Measurements from ENCODE around the gene ADAM12. TPM values are rescaled to one million over a fixed set of nuclear protein-coding genes. Genes with fewer than 3 reads are reported as not detected.

Gene ADAM12
- total and polyA plus RNA-seq, 2 donors (not counting 3 experiments of a cell fraction or from before 2014, with no cell fraction given), result 0.22 to 0.33 TPM

GRCh38 chr10:126278851-126279250 lies 109.4 kb downstream of the ADAM12 start:
- BruUV-seq (replicated peaks), result no TSS peak
- no peaks in the 10 kb centered on the region for H3K27me3 ChIP-seq (ENCODE audit: control insufficient read depth in 2 of 2, insufficient read depth in 2 of 2, low read length in 2 of 2)
- no peaks in the 10 kb centered on the region for H3K4me1 ChIP-seq (ENCODE audit: control insufficient read depth, extremely low read depth, insufficient read depth, low read length)
- no peak overlapping the region for H2AFZ ChIP-seq (ENCODE audit: low read depth, low read length)
- H3K9ac ChIP-seq (replicated peaks; ENCODE audit: extremely low read depth, insufficient read depth, low read length), result no peak overlapping the region
- H3K27ac ChIP-seq (ENCODE audit: insufficient read depth, low read depth, low read length), result no peak overlapping the region
- no peak overlapping the region for H3K4me3 ChIP-seq (replicated peaks in 1 of 3; ENCODE audit: insufficient read depth in 1 of 3, low read depth in 1 of 3, low read length in 3 of 3)
- dilution Hi-C loops (cut with MboI; ENCODE audit: extremely low pct_ligation_motif_present, low sequenced_read_pairs) (no loop called here), intact Hi-C loops (cut with micrococcal nuclease) (no loop called here)
- no peak for FAIRE-seq
- no peaks in the 10 kb centered on the region for H3K9me3 ChIP-seq (replicated peaks; ENCODE audit: control insufficient read depth, insufficient read depth, low read length)
- DNase-seq (ENCODE audit: low read depth, low spot score), result no peak
- no peak overlapping the region for H3K4me2 ChIP-seq (ENCODE audit: insufficient read depth, low read length)
- ChIA-PET CTCF (no interaction called here), POLR2A (no interaction called here)
- H3K36me3 ChIP-seq (ENCODE audit: control insufficient read depth in 2 of 2, extremely low read depth in 1 of 2, insufficient read depth in 2 of 2, low read length in 2 of 2), result no peaks in the 10 kb centered on the region
- TF ChIP-seq MAX (IDR thresholded peaks at IDR 0.05; ENCODE audit: insufficient read depth, insufficient read length), result no peak
- no peak for TF ChIP-seq JUN (IDR thresholded peaks at IDR 0.05; ENCODE audit: borderline replicate concordance, insufficient read depth, insufficient read length, low read depth)
- no peak for TF ChIP-seq FOS (IDR thresholded peaks at IDR 0.05; ENCODE audit: borderline replicate concordance, insufficient read depth, low read length)
- no peak for TF ChIP-seq CTCF (IDR thresholded peaks at IDR 0.05; ENCODE audit: extremely low read depth in 1 of 2, insufficient read depth in 1 of 2, low read depth in 1 of 2, low read length in 2 of 2)
- no peak for TF ChIP-seq EZH2 (IDR thresholded peaks at IDR 0.05; ENCODE audit: borderline replicate concordance, low read depth, low read length, severe bottlenecking)
- TF ChIP-seq GATA2 (IDR thresholded peaks at IDR 0.05; ENCODE audit: insufficient read depth, insufficient read length, low read depth, low read length), result no peak
- TF ChIP-seq MYC (IDR thresholded peaks at IDR 0.05; ENCODE audit: low read depth, low read length), result no peak
- no peak for TF ChIP-seq POLR2AphosphoS5 (IDR thresholded peaks at IDR 0.05; ENCODE audit: insufficient read depth, low read depth, low read length)
- no peak for TF ChIP-seq POLR2A (IDR thresholded peaks at IDR 0.05; ENCODE audit: low read depth, low read length)
- H4K20me1 ChIP-seq (replicated peaks; ENCODE audit: control insufficient read depth, extremely low read depth, insufficient read depth, low read length), result no peaks in the 10 kb centered on the region
- H3K79me2 ChIP-seq (ENCODE audit: control insufficient read depth, insufficient read depth, low read length), result no peaks in the 10 kb centered on the region
- no peaks in the 10 kb centered on the region for H3K9me1 ChIP-seq (replicated peaks; ENCODE audit: control insufficient read depth, extremely low read depth, insufficient read depth, low read length)
